Stomach (tissue), 9 donors: ENCODE results near the gene TM4SF18. TPM values are rescaled to one million over a fixed set of nuclear protein-coding genes. Genes with fewer than 3 reads are reported as not detected.
"Not testable (repeated sequence)": the region's sequence is repeated elsewhere in the genome, so short reads cannot be mapped to it uniquely, and the experiment has no call there.

Experiments
- DNase-seq, 2 donors: peaks; one replicate each; pipeline versions ENCODE4 v3.0.0 to v3.0.0-alpha.2; 2013 to 2019
- H3K27ac ChIP-seq, 5 donors: fragments of 200-600 bp in 4 of 5; sonication (generic) in 4 of 5; one replicate each; pipeline ENCODE4 v1.5.1; 2013 to 2019; ENCODE audit warnings: mild to moderate bottlenecking in 1 of 5, moderate library complexity in 1 of 5
- H3K27me3 ChIP-seq, 3 donors: fragments of 200-600 bp; sonication (generic); one replicate each; pipeline ENCODE4 v1.5.1; 2017 to 2019; ENCODE audit warnings: mixed run types in 1 of 3
- H3K36me3 ChIP-seq, 4 donors: fragments of 200-600 bp; sonication (generic); 1 replicate in 3 of 4; 2 replicates in 1 of 4; pipeline ENCODE4 v1.5.1; 2016 to 2019
- H3K4me1 ChIP-seq, 4 donors: fragments of 200-600 bp; sonication (generic); one replicate each; pipeline ENCODE4 v1.5.1; 2016 to 2019
- H3K4me3 ChIP-seq, 4 donors: fragments of 200-600 bp; sonication (generic) in 3 of 4; one replicate each; pipeline ENCODE4 v1.5.1; 2016 to 2019; ENCODE audit warnings: mild to moderate bottlenecking in 1 of 4
- H3K9me3 ChIP-seq, 4 donors: fragments of 200-600 bp; sonication (generic); one replicate each; pipeline ENCODE4 v1.5.1; 2016 to 2019
- CTCF ChIP-seq, 7 experiments: fragments of 450-650 bp in 4 of 7; fragments of 200-600 bp in 3 of 7; sonication (generic) in 3 of 7; IDR thresholded peaks; one replicate each; pipeline ENCODE4 v1.5.1; 2016 to 2019; ENCODE audit warnings: antibody characterized with exemption in 7 of 7, control low read depth in 2 of 7, mild to moderate bottlenecking in 1 of 7
- EP300 ChIP-seq: sonication (generic); formaldehyde crosslinking; IDR thresholded peaks from one replicate; pipeline ENCODE4 v1.6.1; 2017; ENCODE audit warnings: antibody characterized with exemption
- POLR2A ChIP-seq, 4 donors: fragments of 450-650 bp; IDR thresholded peaks; one replicate each; pipeline ENCODE4 v1.6.1; 2016; ENCODE audit warnings: antibody characterized with exemption in 4 of 4, control low read depth in 2 of 4, mild to moderate bottlenecking in 1 of 4, moderate library complexity in 1 of 4
- POLR2AphosphoS5 ChIP-seq, 3 donors: sonication (generic); formaldehyde crosslinking; IDR thresholded peaks; one replicate each; pipeline ENCODE4 v1.6.1; 2016; ENCODE audit warnings: antibody characterized with exemption in 3 of 3
- WGBS, 5 donors: extraction: QIAGEN DNeasy Blood & Tissue Kit in 3 of 5; methylation state at CpG; one replicate each; pipeline versions ENCODE4 v1.1.5 to v1.1.7; 2013 to 2018; 5-methylcytosine and 5-hydroxymethylcytosine counted together
- intact Hi-C: fragments of 100-400 bp; cut with DNase I; formaldehyde crosslinking; loops from one replicate; pipeline ENCODE4 v1.15.1; 2023; ENCODE audit warnings: low total_unique reads
- polyA plus RNA-seq, 3 donors: library from polyadenylated mRNA; stranded (reverse); fragments of 200-250 nt; gene quantifications; one replicate each; pipeline ENCODE4 v1.2.3, GENCODE V29; 2013
- total RNA-seq, 5 donors: library from RNA; depleted of rRNA; stranded (reverse); fragments of >200 nt; gene quantifications; one replicate each; pipeline versions ENCODE4 v1.1.0 to v1.2.3, GENCODE V29; 2014 to 2016
- donor health status: healthy with polysubstance abuse.
- donor health status: Bipolar disorder and iron deficiency.
- donor health status: healthy.

TM4SF18 gene
- total and polyA plus RNA-seq, 8 donors: 0.45 to 26.1 (median 1.8) TPM; not detected in 1

DNA sequence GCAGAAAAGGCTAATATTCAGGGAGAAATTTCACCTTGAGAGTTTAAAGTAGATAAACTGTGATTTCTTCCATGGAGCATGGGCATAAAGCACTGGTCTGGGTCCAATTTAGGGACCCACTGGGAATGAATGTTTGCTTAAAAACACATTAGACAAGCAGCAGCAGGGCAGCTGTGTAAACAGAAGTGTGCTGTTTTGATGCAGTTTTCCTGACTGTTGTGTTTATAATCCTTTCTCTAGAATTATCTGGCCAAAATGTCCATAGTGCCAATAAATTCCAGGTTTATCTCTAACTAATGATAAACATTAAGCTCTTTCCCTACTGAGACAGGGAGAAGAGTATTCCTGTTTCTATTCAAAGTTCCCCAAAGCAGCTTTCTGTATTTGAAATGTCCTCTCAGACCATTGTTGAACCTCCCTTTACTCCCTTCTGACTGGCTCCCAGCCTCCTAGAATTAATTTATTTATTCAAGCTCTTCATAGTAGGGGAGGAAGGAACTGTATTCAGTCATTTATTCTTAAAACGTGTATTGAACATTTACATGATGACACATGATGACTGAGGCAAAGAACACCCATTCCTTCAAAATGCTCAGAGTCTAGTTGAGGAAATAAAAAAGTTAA is 7.0 kb upstream of the TM4SF18 start:
- no peaks in the 10 kb centered on the region for H3K27me3 ChIP-seq
- H3K9me3 ChIP-seq: no peaks in the 10 kb centered on the region
- TF ChIP-seq POLR2AphosphoS5 (IDR thresholded peaks at IDR 0.05) (no peak), POLR2A (IDR thresholded peaks at IDR 0.05) (no peak), EP300 (no peak), CTCF (IDR thresholded peaks at IDR 0.05) (no peak)
- H3K27ac ChIP-seq: peak overlapping the region; percentile 65 to 92 (median 71)
- H3K36me3 ChIP-seq: no peaks in the 10 kb centered on the region
- intact Hi-C loops: no loop called here
- peaks cover 12 to 23% (median 14%) of the 10 kb centered on the region in 4 donors for H3K4me1 ChIP-seq
- no peak overlapping the region for H3K4me3 ChIP-seq
- DNase-seq: peak in 1 of 2 donors; percentile 54
- WGBS, 5 donors: 4 to 16% (median 7%) methylated on average over 1 of the region's 1 CpG

- DNase-seq: peak; percentile 74 to 84
- Histone ChIP-seq H3K27me3 (no peaks in the 10 kb centered on the region), H3K9me3 (no peaks in the 10 kb centered on the region), H3K27ac (peak overlapping the region; percentile 54 to 92 (median 71)), H3K4me3 (no peak overlapping the region), H3K4me1 (peaks cover 12 to 23% (median 14%) of the 10 kb centered on the region in 4 donors), H3K36me3 (no peaks in the 10 kb centered on the region)
- 9 to 21% (median 17%) methylated on average over 5 of the region's 5 CpGs for WGBS, 5 donors
- TF ChIP-seq CTCF (IDR thresholded peaks at IDR 0.05): no peak
- TF ChIP-seq POLR2AphosphoS5 (IDR thresholded peaks at IDR 0.05): peak; percentile 68 to 89 (median 75)
- TF ChIP-seq POLR2A (IDR thresholded peaks at IDR 0.05): no peak
- peak; percentile 71 for TF ChIP-seq EP300
- intact Hi-C loops: no loop called here
Observed at GRCh38 chr3:149339931-149340309, 6.5 kb upstream of the TM4SF18 start.

GRCh38 chr3:149337486-149337885 is 4.0 kb upstream of the TM4SF18 start:
- DNase-seq, intact Hi-C loops: not testable (repeated sequence)
- peaks cover 12 to 40% (median 19%) of the 10 kb centered on the region in 4 donors for H3K4me1 ChIP-seq

DNA sequence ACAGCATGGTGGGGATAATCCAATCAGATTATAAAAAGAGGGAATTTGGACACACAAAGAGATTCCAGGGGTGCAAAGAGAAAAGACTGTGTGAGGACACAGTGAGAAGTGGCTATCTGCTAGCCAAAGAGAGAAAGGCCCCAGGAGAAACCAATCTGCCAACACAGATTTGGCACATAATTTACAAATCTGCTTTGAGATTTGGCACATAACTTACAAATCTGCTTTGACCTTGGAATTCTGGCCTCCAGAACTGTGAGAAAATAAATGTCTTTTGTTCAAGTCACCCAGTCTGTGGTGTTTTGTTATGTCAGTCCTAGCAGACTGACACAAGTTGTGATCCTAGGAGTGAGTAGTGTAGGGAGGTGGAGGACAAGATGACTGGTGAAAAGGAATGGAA is 3.5 kb upstream of the TM4SF18 start:
- TF ChIP-seq EP300 (no peak), POLR2AphosphoS5 (IDR thresholded peaks at IDR 0.05) (no peak), CTCF (IDR thresholded peaks at IDR 0.05) (no peak), POLR2A (IDR thresholded peaks at IDR 0.05) (no peak)
- Histone ChIP-seq H3K4me1 (peaks cover 12 to 42% (median 19%) of the 10 kb centered on the region in 4 donors), H3K9me3 (no peaks in the 10 kb centered on the region), H3K27ac (peak overlapping the region in 1 of 5 donors; percentile 26), H3K27me3 (no peaks in the 10 kb centered on the region), H3K4me3 (no peak overlapping the region), H3K36me3 (no peaks in the 10 kb centered on the region)
- intact Hi-C loops: no loop called here
- DNase-seq: no peak

More at GRCh38 chr3:149337486-149337885, 4.0 kb upstream of the TM4SF18 start:
- WGBS, 5 donors: 75 to 95% (median 89%) methylated on average over 1 of the region's 1 CpG
- H3K27ac ChIP-seq, H3K27me3 ChIP-seq, H3K4me3 ChIP-seq, H3K9me3 ChIP-seq, H3K36me3 ChIP-seq: not testable (repeated sequence)

GRCh38 chr3:149332771-149333170 is 665 bp downstream of the TM4SF18 start:
- no peaks in the 10 kb centered on the region for H3K36me3 ChIP-seq
- no peak for DNase-seq
- H3K27me3 ChIP-seq: no peaks in the 10 kb centered on the region
- H3K27ac ChIP-seq: peak overlapping the region in 4 of 5 donors; percentile 43 to 52 (median 48)
- H3K4me3 ChIP-seq: peak overlapping the region in 1 of 4 donors; percentile 5
- H3K4me1 ChIP-seq: peaks cover 0 to 22% (median 5%) of the 10 kb centered on the region in 4 donors
- TF ChIP-seq CTCF (IDR thresholded peaks at IDR 0.05): no peak
- TF ChIP-seq POLR2A (IDR thresholded peaks at IDR 0.05): no peak
- TF ChIP-seq POLR2AphosphoS5 (IDR thresholded peaks at IDR 0.05): no peak
- intact Hi-C loops: no loop called here
- H3K9me3 ChIP-seq: no peaks in the 10 kb centered on the region
